Measurements from ENCODE around the gene GLT8D1. TPM values are rescaled to one million over a fixed set of nuclear protein-coding genes. Genes with fewer than 3 reads are reported as not detected.

The GLT8D1 gene
- total and polyA plus RNA-seq, 4 donors: 96.0 to 114 (median 103) TPM

DNA sequence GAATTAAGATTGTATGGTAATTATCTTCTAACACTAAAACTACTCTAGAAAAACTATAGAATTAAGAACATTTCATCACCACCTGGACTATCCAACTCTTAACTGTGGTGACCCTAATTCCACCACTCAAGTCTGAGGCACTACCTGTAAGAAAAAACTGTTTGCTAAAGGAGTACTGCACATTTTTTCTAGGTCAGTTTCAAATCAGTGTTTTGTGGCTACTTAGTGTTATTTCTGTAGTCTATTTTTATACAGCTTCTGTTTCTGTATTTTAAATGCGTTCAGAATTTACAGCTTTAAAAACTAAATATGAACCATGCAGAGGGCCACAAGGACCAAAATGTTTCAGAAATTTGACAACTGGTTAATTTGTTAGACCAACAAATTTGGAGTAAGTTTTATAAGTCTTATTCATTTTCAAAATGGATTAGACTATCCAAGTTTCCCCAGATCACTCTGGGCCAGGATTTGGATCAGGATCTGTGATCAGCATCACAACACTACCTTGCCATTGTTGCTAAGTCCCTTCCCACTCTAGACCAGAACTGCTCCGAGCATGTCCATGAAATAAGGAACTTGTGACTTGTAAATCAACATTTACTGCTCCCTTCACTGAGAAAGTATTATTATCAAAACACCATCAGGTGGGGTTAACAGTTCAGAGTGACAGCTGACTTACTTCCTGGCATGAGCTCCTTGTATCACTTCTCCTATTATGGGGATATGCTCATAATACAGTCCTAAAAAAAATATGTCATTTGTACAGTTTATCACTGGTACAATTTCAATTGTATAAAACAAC, 8.6 kb downstream of the GLT8D1 start:
- H3K4me1 ChIP-seq (ENCODE audit: control insufficient read depth, insufficient read depth, low read length): no peaks in the 10 kb centered on the region
- WGBS (ENCODE audit: insufficient coverage): no CpG with 5 or more reads among the region's 2 CpGs
- H3K36me3 ChIP-seq (ENCODE audit: control insufficient read depth, insufficient read depth, low read length): peaks cover 24% of the 10 kb centered on the region
- no peak overlapping the region for H3K4me3 ChIP-seq (ENCODE audit: low read depth, low read length)
- H3K9me3 ChIP-seq (ENCODE audit: control insufficient read depth, insufficient read depth, low read length): no peaks in the 10 kb centered on the region
- no peak overlapping the region for H3K27ac ChIP-seq (ENCODE audit: low read depth, low read length)
- H3K27me3 ChIP-seq (ENCODE audit: control insufficient read depth, insufficient read depth, low read length): no peaks in the 10 kb centered on the region
- DNase-seq (ENCODE audit: low read depth in 4 of 6, low spot score in 6 of 6): no peak

DNA sequence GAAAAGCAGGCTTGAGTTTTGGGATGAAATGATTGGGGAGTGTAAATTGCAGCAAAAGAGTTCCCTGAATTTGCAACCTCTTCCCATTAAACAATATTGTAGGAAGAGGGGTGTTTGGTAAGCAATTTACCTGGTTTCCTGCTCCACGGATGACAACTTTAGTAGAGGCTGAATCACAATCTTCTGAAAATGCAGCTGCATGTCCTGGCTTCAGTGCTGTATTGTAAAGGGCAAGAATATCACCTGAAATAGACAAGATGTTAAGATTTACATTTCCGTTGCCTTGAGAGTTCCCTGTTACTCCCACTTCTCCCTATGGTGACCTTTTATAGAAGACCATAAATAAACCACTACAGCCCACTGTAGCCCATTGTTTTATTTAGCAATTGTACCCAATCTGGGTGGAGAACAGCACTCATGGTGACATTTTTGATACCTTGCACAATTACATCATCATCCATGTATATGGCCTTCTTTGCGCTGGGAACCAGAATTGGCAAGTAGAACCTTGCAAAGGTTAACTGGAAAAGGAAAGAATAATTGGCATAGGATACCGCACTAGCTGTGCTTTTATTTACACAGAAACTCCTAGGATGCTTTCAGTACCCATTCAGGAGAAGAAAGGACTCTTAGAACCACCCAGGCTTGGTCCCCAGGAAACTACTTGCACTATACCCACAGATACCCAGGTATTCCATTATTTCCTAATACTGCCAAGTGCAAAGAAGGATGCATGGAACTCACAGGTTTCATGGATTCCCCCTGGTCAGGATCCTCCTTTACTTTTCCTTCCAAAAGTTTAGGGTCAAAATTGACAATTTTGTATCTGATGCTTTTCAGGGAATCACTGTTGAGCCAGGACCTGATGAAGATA, 9.6 kb downstream of the GLT8D1 start:
- no peaks in the 10 kb centered on the region for H3K4me1 ChIP-seq (ENCODE audit: control insufficient read depth, insufficient read depth, low read length)
- H3K36me3 ChIP-seq (ENCODE audit: control insufficient read depth, insufficient read depth, low read length): peaks cover 30% of the 10 kb centered on the region
- no peaks in the 10 kb centered on the region for H3K27me3 ChIP-seq (ENCODE audit: control insufficient read depth, insufficient read depth, low read length)
- DNase-seq (ENCODE audit: low read depth in 4 of 6, low spot score in 6 of 6): no peak
- no peaks in the 10 kb centered on the region for H3K9me3 ChIP-seq (ENCODE audit: control insufficient read depth, insufficient read depth, low read length)
- no peak overlapping the region for H3K27ac ChIP-seq (ENCODE audit: low read depth, low read length)
- no peak overlapping the region for H3K4me3 ChIP-seq (ENCODE audit: low read depth, low read length)
- 100% methylated on average over 1 of the region's 4 CpGs for WGBS (ENCODE audit: insufficient coverage)

DNA sequence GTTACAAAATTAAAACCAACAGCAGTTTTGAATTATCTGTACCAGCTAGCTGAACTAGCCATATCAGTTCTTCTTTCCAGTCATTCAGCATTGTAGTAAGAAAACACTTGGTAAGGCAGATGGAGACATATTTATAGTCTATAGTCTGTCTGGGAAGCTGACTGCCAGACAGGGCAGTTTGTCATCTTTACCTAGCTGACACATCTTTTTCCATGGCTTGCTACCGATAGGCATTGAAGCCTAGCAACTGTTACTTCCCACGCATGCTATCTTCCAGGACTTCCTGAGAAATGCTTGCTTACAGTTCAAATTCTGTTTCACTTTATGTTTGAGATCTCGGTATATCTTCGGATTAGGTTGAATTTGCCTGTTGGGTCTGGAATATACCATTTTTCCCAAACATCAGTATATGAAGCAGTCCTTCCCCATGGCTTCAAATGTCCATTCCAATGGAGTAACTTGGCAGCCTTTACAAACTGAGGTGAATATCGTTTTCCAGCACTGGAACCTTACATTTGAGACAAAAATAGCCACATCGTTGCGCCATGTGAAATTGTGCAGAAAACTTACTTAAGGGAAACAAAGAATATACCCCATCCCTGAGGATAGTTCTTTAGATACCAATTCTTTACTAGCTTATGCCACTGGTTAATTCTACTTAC, 10.9 kb downstream of the GLT8D1 start:
- no peak overlapping the region for H3K27ac ChIP-seq (ENCODE audit: low read depth, low read length)
- no peaks in the 10 kb centered on the region for H3K9me3 ChIP-seq (ENCODE audit: control insufficient read depth, insufficient read depth, low read length)
- no peaks in the 10 kb centered on the region for H3K4me1 ChIP-seq (ENCODE audit: control insufficient read depth, insufficient read depth, low read length)
- WGBS (ENCODE audit: insufficient coverage): 100% methylated on average over 2 of the region's 7 CpGs
- DNase-seq (ENCODE audit: low read depth in 4 of 6, low spot score in 6 of 6): no peak
- no peaks in the 10 kb centered on the region for H3K27me3 ChIP-seq (ENCODE audit: control insufficient read depth, insufficient read depth, low read length)
- H3K4me3 ChIP-seq (ENCODE audit: low read depth, low read length): no peak overlapping the region
- H3K36me3 ChIP-seq (ENCODE audit: control insufficient read depth, insufficient read depth, low read length): peaks cover 36% of the 10 kb centered on the region

DNA sequence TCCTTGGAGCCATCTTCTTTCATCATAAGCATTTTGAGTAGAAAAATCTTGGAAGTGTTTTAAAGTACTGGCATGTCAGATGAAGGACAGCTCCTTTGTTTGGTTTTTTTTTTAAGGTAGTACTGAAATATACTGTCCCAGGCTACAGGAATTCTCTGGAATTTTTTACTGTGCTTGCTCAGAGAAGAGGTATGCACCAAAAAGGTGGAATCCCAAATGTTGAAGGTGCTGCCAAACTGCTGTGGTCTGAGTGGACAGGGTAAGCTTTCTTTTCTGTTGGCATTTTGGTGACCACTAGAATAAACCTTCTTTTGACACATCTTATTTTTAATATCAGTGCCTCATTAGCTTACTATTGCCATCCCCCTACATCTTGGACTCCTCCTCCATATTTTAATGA, 12.5 kb downstream of the GLT8D1 start:
- H3K36me3 ChIP-seq (ENCODE audit: control insufficient read depth, insufficient read depth, low read length): peaks cover 33% of the 10 kb centered on the region
- DNase-seq (ENCODE audit: low read depth in 4 of 6, low spot score in 6 of 6): no peak
- H3K9me3 ChIP-seq (ENCODE audit: control insufficient read depth, insufficient read depth, low read length): no peaks in the 10 kb centered on the region
- no peak overlapping the region for H3K4me3 ChIP-seq (ENCODE audit: low read depth, low read length)
- H3K27ac ChIP-seq (ENCODE audit: low read depth, low read length): no peak overlapping the region
- H3K4me1 ChIP-seq (ENCODE audit: control insufficient read depth, insufficient read depth, low read length): no peaks in the 10 kb centered on the region
- no peaks in the 10 kb centered on the region for H3K27me3 ChIP-seq (ENCODE audit: control insufficient read depth, insufficient read depth, low read length)

DNA sequence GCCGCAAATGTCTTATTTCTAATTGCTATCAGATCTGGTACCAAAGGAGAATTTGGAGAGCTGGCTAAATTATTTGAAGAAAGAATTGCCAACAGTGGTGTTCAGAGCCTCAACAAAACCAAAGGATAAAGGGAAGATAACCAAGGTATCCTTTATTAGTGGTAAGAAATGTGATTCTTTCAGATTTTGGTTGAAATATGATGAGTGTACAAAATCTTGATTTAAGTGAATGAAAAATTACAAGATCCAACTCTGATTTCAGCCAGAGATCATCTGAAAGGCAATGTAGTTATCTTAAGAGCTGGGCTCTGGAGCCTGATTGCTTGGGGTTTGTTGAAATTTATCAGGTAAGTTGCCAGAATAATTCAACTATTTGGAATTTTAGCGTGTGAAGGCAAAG, 15.0 kb downstream of the GLT8D1 start:
- DNase-seq (ENCODE audit: low read depth in 4 of 6, low spot score in 6 of 6): no peak
- Histone ChIP-seq H3K4me3 (ENCODE audit: low read depth, low read length) (no peak overlapping the region), H3K4me1 (ENCODE audit: control insufficient read depth, insufficient read depth, low read length) (no peaks in the 10 kb centered on the region), H3K9me3 (ENCODE audit: control insufficient read depth, insufficient read depth, low read length) (no peaks in the 10 kb centered on the region), H3K27me3 (ENCODE audit: control insufficient read depth, insufficient read depth, low read length) (no peaks in the 10 kb centered on the region), H3K36me3 (ENCODE audit: control insufficient read depth, insufficient read depth, low read length) (peaks cover 34% of the 10 kb centered on the region), H3K27ac (ENCODE audit: low read depth, low read length) (no peak overlapping the region)
- WGBS (ENCODE audit: insufficient coverage): 100% methylated on average over 1 of the region's 2 CpGs

DNA sequence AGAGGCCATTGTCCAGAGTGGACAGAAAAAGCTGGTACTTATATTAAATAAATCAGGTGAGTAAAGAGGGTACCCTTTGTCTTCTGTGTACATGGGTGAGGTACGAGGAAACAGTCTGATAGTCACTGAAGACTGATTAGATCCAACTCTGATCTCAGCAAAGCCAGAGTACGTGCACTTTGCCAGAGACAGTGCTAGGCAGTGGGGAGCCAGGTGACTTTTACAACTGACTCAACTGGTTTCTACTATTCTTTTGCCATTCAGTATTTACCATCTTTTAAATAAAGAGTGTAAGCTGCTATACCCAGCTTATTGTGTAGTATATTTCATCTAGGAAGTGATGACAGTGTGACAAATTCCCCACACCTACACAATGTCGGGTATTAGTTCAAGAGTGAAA, 16.4 kb downstream of the GLT8D1 start:
- Histone ChIP-seq H3K27me3 (ENCODE audit: control insufficient read depth, insufficient read depth, low read length) (no peaks in the 10 kb centered on the region), H3K4me1 (ENCODE audit: control insufficient read depth, insufficient read depth, low read length) (no peaks in the 10 kb centered on the region), H3K36me3 (ENCODE audit: control insufficient read depth, insufficient read depth, low read length) (peaks cover 33% of the 10 kb centered on the region), H3K9me3 (ENCODE audit: control insufficient read depth, insufficient read depth, low read length) (no peaks in the 10 kb centered on the region), H3K27ac (ENCODE audit: low read depth, low read length) (no peak overlapping the region), H3K4me3 (ENCODE audit: low read depth, low read length) (no peak overlapping the region)
- no peak for DNase-seq (ENCODE audit: low read depth in 4 of 6, low spot score in 6 of 6)
- WGBS (ENCODE audit: insufficient coverage): 88% methylated on average over 2 of the region's 3 CpGs

DNA sequence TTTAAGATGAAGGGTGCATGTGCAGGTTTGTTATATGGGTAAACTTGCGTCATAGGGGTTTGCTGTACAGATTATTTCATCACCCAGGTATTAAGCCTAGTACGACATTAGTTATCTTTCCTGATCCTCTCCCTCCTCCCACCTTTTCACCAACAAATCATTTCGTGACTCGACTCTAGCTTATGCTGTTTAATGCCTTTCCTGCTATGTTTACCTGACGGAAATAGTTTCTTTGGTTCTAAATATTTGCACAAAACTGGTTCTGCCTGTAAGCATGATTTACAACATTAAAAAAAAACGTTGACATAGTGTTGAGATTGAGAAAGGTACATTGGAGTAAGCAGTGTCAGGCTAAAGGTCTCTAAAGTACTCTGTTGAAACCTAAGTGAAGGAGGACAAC, 17.3 kb downstream of the GLT8D1 start:
- H3K27ac ChIP-seq (ENCODE audit: low read depth, low read length): no peak overlapping the region
- H3K9me3 ChIP-seq (ENCODE audit: control insufficient read depth, insufficient read depth, low read length): no peaks in the 10 kb centered on the region
- H3K36me3 ChIP-seq (ENCODE audit: control insufficient read depth, insufficient read depth, low read length): peaks cover 31% of the 10 kb centered on the region
- no peak for DNase-seq (ENCODE audit: low read depth in 4 of 6, low spot score in 6 of 6)
- peaks cover 4% of the 10 kb centered on the region for H3K4me1 ChIP-seq (ENCODE audit: control insufficient read depth, insufficient read depth, low read length)
- H3K4me3 ChIP-seq (ENCODE audit: low read depth, low read length): no peak overlapping the region
- H3K27me3 ChIP-seq (ENCODE audit: control insufficient read depth, insufficient read depth, low read length): no peaks in the 10 kb centered on the region
- WGBS (ENCODE audit: insufficient coverage): 96% methylated on average over 4 of the region's 6 CpGs

DNA sequence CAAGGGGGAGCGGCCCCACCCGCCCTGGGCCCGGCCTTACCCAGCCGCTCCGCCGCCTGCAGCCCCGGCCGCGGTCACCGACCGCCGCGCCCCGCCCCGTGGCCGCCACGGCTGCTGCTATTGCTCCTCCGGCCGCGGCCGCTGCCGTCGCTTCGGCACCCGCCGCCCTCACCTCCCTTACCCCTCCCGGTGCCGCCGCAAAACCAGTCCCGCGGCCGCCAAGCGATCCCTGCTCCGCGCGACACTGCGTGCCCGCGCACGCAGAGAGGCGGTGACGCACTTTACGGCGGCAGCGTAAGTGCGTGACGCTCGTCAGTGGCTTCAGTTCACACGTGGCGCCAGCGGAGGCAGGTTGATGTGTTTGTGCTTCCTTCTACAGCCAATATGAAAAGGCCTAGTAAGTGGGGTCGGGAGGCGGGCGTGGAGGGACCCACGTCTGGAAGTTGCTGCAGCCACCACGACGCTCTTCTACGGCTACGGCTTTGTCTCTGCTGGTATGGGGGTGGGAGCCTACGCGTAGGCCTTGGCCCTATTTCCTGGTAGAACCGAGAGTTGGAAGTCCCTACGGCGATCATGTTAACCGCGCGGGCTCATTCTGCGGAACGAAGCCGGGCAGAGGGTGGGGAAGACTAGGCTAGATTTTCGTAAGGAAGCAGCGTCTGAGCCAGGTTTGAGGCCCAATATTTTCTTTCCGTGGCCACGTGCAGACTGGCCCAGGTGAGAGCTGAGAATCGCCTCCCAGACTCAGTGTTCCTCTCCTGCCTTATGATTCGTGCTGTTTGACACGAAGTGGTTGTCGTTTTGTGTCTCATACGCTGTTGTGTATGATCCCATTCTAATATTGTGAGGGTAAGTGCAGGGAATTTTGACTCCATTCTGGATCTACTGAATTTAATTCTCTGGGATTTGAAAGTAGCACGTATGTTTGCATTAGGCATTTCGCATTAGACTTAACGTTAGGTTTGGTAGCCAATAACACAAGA, 19.6 kb downstream of the GLT8D1 start, which contains the start of the genes GNL3 and PBRM1:
TSS of gene GNL3 (plus strand) at position 324 of the 983 bp plus-strand sequence. CDS start at position 385, 61 bp downstream.
TSS of gene PBRM1 (minus strand) at position 205 of the 983 bp plus-strand sequence.
- Histone ChIP-seq H3K27me3 (ENCODE audit: control insufficient read depth, insufficient read depth, low read length) (no peaks in the 10 kb centered on the region), H3K27ac (ENCODE audit: low read depth, low read length) (peak within 1 kb of the TSS; percentile 83), H3K4me1 (ENCODE audit: control insufficient read depth, insufficient read depth, low read length) (peaks cover 9% of the 10 kb centered on the region), H3K4me3 (ENCODE audit: low read depth, low read length) (peak within 1 kb of the TSS; percentile 93), H3K9me3 (ENCODE audit: control insufficient read depth, insufficient read depth, low read length) (no peaks in the 10 kb centered on the region), H3K36me3 (ENCODE audit: control insufficient read depth, insufficient read depth, low read length) (peaks cover 13% of the 10 kb centered on the region)
- peak; percentile 90 to 98 (median 94) for DNase-seq (ENCODE audit: low read depth in 4 of 6, low spot score in 6 of 6)
- WGBS (ENCODE audit: insufficient coverage): under 1% methylated on average over 76 of the region's 82 CpGs
